ENCODE measurements around the gene BDKRB2.

Gene BDKRB2

DNA sequence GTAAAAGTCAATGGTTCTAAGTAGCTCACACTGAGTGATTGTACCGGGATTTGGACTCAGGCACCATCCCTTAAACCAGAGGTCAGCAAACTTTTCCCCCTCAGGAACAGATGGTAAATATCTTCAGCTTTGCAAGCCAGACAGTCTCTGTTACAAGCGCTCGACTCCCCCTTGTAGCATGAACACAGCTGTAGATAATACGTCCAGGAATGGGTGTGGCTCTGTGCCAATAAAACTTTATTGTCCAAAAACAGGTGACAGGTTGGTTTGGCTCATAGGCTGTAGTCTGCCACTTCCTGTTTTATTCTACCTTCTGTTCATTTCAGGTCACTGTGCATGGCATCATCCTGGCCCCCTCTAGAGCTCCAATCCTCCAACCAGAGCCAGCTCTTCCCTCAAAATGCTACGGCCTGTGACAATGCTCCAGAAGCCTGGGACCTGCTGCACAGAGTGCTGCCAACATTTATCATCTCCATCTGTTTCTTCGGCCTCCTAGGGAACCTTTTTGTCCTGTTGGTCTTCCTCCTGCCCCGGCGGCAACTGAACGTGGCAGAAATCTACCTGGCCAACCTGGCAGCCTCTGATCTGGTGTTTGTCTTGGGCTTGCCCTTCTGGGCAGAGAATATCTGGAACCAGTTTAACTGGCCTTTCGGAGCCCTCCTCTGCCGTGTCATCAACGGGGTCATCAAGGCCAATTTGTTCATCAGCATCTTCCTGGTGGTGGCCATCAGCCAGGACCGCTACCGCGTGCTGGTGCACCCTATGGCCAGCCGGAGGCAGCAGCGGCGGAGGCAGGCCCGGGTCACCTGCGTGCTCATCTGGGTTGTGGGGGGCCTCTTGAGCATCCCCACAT lies 58.9 kb downstream of the BDKRB2 start:
- no peak overlapping the region for H3K4me3 ChIP-seq (ENCODE audit: low read depth, low read length)
- TF ChIP-seq, protein P1, sequence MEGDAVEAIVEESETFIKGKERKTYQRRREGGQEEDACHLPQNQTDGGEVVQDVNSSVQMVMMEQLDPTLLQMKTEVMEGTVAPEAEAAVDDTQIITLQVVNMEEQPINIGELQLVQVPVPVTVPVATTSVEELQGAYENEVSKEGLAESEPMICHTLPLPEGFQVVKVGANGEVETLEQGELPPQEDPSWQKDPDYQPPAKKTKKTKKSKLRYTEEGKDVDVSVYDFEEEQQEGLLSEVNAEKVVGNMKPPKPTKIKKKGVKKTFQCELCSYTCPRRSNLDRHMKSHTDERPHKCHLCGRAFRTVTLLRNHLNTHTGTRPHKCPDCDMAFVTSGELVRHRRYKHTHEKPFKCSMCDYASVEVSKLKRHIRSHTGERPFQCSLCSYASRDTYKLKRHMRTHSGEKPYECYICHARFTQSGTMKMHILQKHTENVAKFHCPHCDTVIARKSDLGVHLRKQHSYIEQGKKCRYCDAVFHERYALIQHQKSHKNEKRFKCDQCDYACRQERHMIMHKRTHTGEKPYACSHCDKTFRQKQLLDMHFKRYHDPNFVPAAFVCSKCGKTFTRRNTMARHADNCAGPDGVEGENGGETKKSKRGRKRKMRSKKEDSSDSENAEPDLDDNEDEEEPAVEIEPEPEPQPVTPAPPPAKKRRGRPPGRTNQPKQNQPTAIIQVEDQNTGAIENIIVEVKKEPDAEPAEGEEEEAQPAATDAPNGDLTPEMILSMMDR (IDR thresholded peaks at IDR 0.05; ENCODE audit: low read depth, low read length, missing control alignments), result no peak
- no peak for DNase-seq (ENCODE audit: low read depth)

DNA sequence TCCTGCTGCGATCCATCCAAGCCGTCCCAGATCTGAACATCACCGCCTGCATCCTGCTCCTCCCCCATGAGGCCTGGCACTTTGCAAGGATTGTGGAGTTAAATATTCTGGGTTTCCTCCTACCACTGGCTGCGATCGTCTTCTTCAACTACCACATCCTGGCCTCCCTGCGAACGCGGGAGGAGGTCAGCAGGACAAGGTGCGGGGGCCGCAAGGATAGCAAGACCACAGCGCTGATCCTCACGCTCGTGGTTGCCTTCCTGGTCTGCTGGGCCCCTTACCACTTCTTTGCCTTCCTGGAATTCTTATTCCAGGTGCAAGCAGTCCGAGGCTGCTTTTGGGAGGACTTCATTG lies 59.5 kb downstream of the BDKRB2 start:
- no peak overlapping the region for H3K4me3 ChIP-seq (ENCODE audit: low read depth, low read length)
- no peak for DNase-seq (ENCODE audit: low read depth)
- TF ChIP-seq, protein P1 (IDR thresholded peaks at IDR 0.05; ENCODE audit: low read depth, low read length, missing control alignments), result no peak

DNA sequence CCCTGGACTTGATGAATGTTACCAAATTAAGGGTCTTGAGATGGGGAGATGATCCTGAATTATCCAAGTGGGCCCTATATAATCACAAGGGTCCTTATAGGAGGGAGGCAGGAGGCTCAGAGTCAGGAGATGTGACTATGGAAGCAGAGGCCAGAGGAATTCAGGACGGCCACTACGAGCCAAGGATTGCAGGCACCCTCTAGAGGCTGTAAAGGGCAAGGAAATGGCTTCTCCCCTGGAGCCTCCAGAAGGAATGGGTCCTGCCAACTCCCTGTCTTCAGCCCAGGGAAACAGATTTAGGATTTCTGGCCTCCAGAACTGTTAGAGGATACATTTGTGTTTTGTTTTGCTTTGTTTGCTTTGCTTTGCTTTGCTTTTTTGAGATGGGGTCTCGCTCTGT lies 60.2 kb downstream of the BDKRB2 start:
- no peak for DNase-seq (ENCODE audit: low read depth)
- no peak overlapping the region for H3K4me3 ChIP-seq (ENCODE audit: low read depth, low read length)
- TF ChIP-seq, protein P1 (IDR thresholded peaks at IDR 0.05; ENCODE audit: low read depth, low read length, missing control alignments), result no peak

DNA sequence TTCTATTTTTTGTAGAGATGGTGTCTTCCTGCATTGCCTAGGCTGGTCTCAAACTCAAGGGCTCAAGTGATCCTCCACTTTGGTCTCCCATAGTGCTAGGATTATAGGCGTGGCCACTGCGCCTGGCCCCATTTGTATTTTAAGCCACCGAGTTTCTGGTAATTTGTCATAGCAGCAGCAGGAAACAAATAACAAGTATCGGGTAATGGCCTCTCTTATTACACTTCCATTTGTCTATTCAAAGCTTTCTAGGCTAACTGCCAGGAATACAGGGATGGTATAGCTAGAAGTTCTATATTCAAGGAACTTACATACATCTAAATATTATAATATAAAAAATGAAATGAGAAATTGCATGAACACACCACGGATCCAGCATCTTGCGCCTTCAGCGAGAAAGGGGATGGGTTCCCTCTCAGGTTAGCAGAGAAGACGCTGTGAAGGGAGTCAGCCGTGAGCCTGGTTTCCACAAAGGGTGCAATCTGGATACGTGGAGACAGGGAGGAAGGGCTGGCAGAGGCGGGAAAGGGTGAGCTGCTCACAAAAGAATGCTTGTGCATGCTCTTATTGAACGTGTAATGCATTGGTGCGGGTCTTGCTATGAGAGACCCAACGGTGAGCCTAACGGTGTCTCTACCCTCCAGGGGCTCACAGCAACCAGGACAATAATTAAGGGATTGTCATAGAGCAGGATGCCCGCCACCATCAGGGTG lies 60.9 kb downstream of the BDKRB2 start:
- no peak overlapping the region for H3K4me3 ChIP-seq (ENCODE audit: low read depth, low read length)
- no peak for DNase-seq (ENCODE audit: low read depth)
- TF ChIP-seq, protein P1 (IDR thresholded peaks at IDR 0.05; ENCODE audit: low read depth, low read length, missing control alignments), result no peak

DNA sequence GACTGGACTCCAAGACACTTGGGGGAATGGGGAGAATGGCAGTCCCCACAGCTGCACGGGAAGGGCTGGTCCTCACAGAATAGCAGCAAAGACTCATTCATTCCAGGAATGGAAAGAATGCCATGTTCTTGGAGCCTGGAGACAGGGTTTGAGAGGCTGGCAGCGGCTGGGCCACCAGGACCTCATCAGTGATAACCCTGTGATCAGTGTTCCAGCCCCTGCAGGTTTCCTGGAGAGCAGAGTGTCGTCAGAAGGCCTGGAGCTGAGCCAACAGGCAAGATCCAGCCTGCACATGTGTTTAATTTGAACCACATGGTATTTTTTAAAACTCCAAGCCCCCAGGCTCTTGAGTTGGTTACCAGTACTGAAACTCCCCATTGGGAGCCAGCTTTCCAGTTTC lies 62.7 kb downstream of the BDKRB2 start:
- H3K4me3 ChIP-seq (ENCODE audit: low read depth, low read length), result no peak overlapping the region
- TF ChIP-seq, protein P1 (IDR thresholded peaks at IDR 0.05; ENCODE audit: low read depth, low read length, missing control alignments), result no peak
- no peak for DNase-seq (ENCODE audit: low read depth)

DNA sequence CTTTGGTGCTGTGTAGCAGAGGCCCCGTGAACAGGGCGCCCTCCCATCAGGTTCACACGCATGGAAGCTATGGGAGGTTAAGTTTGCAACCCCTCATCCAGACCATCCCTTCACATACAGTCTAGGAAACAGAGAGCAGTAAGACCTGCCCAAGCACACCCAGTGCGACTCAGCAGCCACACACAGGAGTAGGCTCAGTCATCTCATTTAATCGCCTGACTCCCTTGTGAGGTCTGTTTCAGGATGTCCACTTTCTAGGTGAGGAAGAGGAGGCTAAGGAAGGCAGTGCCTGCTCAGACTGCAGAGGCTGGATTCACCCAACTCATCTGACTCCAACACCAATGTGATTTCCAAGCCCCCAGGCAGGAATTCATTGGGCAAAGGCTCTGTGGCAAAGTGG lies 63.3 kb downstream of the BDKRB2 start:
- no peak for DNase-seq (ENCODE audit: low read depth)
- TF ChIP-seq, protein P1 (IDR thresholded peaks at IDR 0.05; ENCODE audit: low read depth, low read length, missing control alignments), result no peak
- no peak overlapping the region for H3K4me3 ChIP-seq (ENCODE audit: low read depth, low read length)
